B cell (primary cell): ENCODE data around the gene ADRA1B. TPM values are rescaled to one million over a fixed set of nuclear protein-coding genes. Genes with fewer than 3 reads are reported as not detected.

ENCODE experiments used
- ATAC-seq: fragments of 200-7000 bp; cut with Tn5 transposase; one replicate; pipeline ENCODE4 v1.10.0; 2021; ENCODE audit warnings: low read depth, mild to moderate bottlenecking, moderate number of reproducible peaks, moderate library complexity
- CTCF ChIA-PET: fragments of 350-600 bp; sonication (Branson Sonifier 250); formaldehyde crosslinking; loops from one replicate; lab custom pipeline; 2021; ENCODE audit warnings: antibody characterized with exemption, inconsistent platforms; lab: Charles Lee
- POLR2A ChIA-PET: fragments of 350-600 bp; sonication (Branson Sonifier 250); formaldehyde crosslinking; loops from one replicate; lab custom pipeline; 2021; ENCODE audit warnings: antibody characterized with exemption; lab: Charles Lee
- DNase-seq: peaks from one replicate; pipeline ENCODE4 v3.0.0; 2013
- H2AFZ ChIP-seq: 2 replicates; pipeline ENCODE4 v1.6.1; 2012; ENCODE audit warnings: mild to moderate bottlenecking, low read depth, low read length; ENCODE audit not compliant: insufficient read depth, poor library complexity, severe bottlenecking
- H3K27ac ChIP-seq, 2 donors: 1 replicate in 1 of 2; 2 replicates in 1 of 2; pipeline ENCODE4 v1.5.1; 2012 to 2013; ENCODE audit warnings: low read length in 2 of 2, mild to moderate bottlenecking in 2 of 2, moderate library complexity in 1 of 2
- H3K27me3 ChIP-seq, 4 experiments: fragments of 200-600 bp in 1 of 4; sonication (generic) in 1 of 4; replicated peaks in 1 of 4; 1 replicate in 2 of 4; 2 replicates in 2 of 4; pipeline versions ENCODE4 v1.6.1 to v1.7.0; 2013 to 2016; ENCODE audit warnings: low read length in 3 of 4, mild to moderate bottlenecking in 2 of 4, mixed read lengths in 1 of 4, moderate library complexity in 1 of 4; ENCODE audit not compliant: insufficient read depth in 4 of 4, control insufficient read depth in 3 of 4; ENCODE audit errors: control extremely low read depth in 1 of 4
- H3K36me3 ChIP-seq, 2 experiments: replicated peaks in 1 of 2; 1 replicate in 1 of 2; 2 replicates in 1 of 2; pipeline versions ENCODE4 v1.6.1 to v1.7.1; 2013; ENCODE audit warnings: low read length in 1 of 2; ENCODE audit not compliant: insufficient read depth in 2 of 2, control insufficient read depth in 1 of 2; ENCODE audit errors: control extremely low read depth in 1 of 2, extremely low read depth in 1 of 2
- H3K4me1 ChIP-seq, 2 donors: fragments of 200-600 bp in 1 of 2; sonication (generic) in 1 of 2; 1 replicate in 1 of 2; 2 replicates in 1 of 2; pipeline versions ENCODE4 v1.5.1 to v1.6.1; 2013 to 2017; ENCODE audit warnings: low read length in 2 of 2; ENCODE audit not compliant: control insufficient read depth in 2 of 2, insufficient read depth in 2 of 2
- H3K4me2 ChIP-seq: replicated peaks from 2 replicates; pipeline ENCODE3; 2012; ENCODE audit warnings: mild to moderate bottlenecking, low read depth, low read length; ENCODE audit not compliant: poor library complexity, severe bottlenecking
- H3K4me3 ChIP-seq, 5 experiments: fragments of 200-600 bp in 1 of 5; sonication (generic) in 1 of 5; 1 replicate in 3 of 5; 2 replicates in 2 of 5; pipeline versions ENCODE4 v1.5.1 to v1.7.0; 2011 to 2016; ENCODE audit warnings: low read length in 4 of 5, mild to moderate bottlenecking in 4 of 5, low read depth in 2 of 5, control low read depth in 1 of 5, moderate library complexity in 1 of 5; ENCODE audit not compliant: insufficient read depth in 1 of 5; ENCODE audit errors: control extremely low read depth in 1 of 5, extremely low read depth in 1 of 5
- H3K79me2 ChIP-seq: fragments of 200-600 bp; sonication (generic); one replicate; pipeline ENCODE4 v1.6.0; 2016; ENCODE audit warnings: low read length; ENCODE audit not compliant: control insufficient read depth, insufficient read depth
- H3K9ac ChIP-seq: fragments of 200-600 bp; sonication (generic); 2 replicates; pipeline ENCODE4 v1.6.1; 2017; ENCODE audit warnings: mild to moderate bottlenecking, low read length, moderate library complexity
- H3K9me3 ChIP-seq, 3 donors: one replicate each; pipeline versions ENCODE4 v1.6.1 to v1.7.1; 2013; ENCODE audit warnings: low read length in 2 of 3; ENCODE audit not compliant: control insufficient read depth in 2 of 3, insufficient read depth in 1 of 3; ENCODE audit errors: control extremely low read depth in 1 of 3
- H4K20me1 ChIP-seq: 2 replicates; pipeline ENCODE4 v1.6.0; 2012; ENCODE audit warnings: mild to moderate bottlenecking, low read length; ENCODE audit not compliant: insufficient read depth, control insufficient read depth, poor library complexity, severe bottlenecking
- H3K27ac Mint-ChIP-seq: one replicate; pipeline ENCODE4 v1.8.0; 2021; ENCODE audit warnings: mixed read lengths
- H3K27me3 Mint-ChIP-seq: one replicate; pipeline ENCODE4 v1.8.0; 2021; ENCODE audit warnings: mixed read lengths
- H3K4me1 Mint-ChIP-seq: one replicate; pipeline ENCODE4 v1.8.0; 2021; ENCODE audit warnings: mixed read lengths
- H3K4me3 Mint-ChIP-seq: one replicate; pipeline ENCODE4 v1.8.0; 2021; ENCODE audit warnings: mixed read lengths
- H3K9me3 Mint-ChIP-seq: one replicate; pipeline ENCODE4 v1.8.0; 2022; ENCODE audit warnings: mixed read lengths; ENCODE audit not compliant: insufficient read depth
- CTCF ChIP-seq: fragments of 200-600 bp; IDR thresholded peaks from one replicate; pipeline ENCODE4 v1.8.0; 2022; ENCODE audit warnings: antibody characterized with exemption, mild to moderate bottlenecking
- EZH2 ChIP-seq: IDR thresholded peaks from 2 replicates; pipeline ENCODE4 v1.6.1; 2012; ENCODE audit warnings: borderline replicate concordance, low read depth, mild to moderate bottlenecking, moderate library complexity, low read length; ENCODE audit not compliant: insufficient read depth, poor library complexity, severe bottlenecking
- WGBS: methylation state at CpG from one replicate; pipeline ENCODE4 v1.1.5; 2013; ENCODE audit warnings: missing lambda C conversion rate; ENCODE audit not compliant: insufficient coverage; 5-methylcytosine and 5-hydroxymethylcytosine counted together
- intact Hi-C: fragments of 100-400 bp; cut with micrococcal nuclease; formaldehyde crosslinking; loops from one replicate; pipeline ENCODE4 v1.10.0; 2022
- polyA plus RNA-seq: library from polyadenylated mRNA; depleted of rRNA; stranded (reverse); fragments of >200 nt; gene quantifications from 2 replicates; pipeline ENCODE4 v1.2.3, GENCODE V29; 2012
- total RNA-seq, 2 donors: library from RNA; stranded (reverse); fragments of 120-200 nt in 1 of 2; gene quantifications; 1 replicate in 1 of 2; 2 replicates in 1 of 2; pipeline versions ENCODE4 v1.2.3 to v1.2.4, GENCODE V29; 2013 to 2022

ADRA1B gene
- total and polyA plus RNA-seq, 2 donors (not counting 1 experiment from before 2014, with no cell fraction given), result 0.04 TPM; not detected in 1

GRCh38 chr5:159874263-159874662 lies 42.0 kb upstream of the ADRA1B start:
- H3K4me3 Mint-ChIP-seq, result no peak overlapping the region
- Histone ChIP-seq H3K27ac (no peak overlapping the region), H3K4me2 (no peak overlapping the region), H3K27me3 (peaks cover 0 to 8% (median 2%) of the 10 kb centered on the region in 4 experiments), H3K4me1 (no peaks in the 10 kb centered on the region), H2AFZ (no peak overlapping the region), H3K9me3 (no peaks in the 10 kb centered on the region), H3K9ac (no peak overlapping the region), H3K79me2 (no peaks in the 10 kb centered on the region), H3K4me3 (no peak overlapping the region), H3K36me3 (no peaks in the 10 kb centered on the region), H4K20me1 (no peaks in the 10 kb centered on the region)
- H3K9me3 Mint-ChIP-seq, result no peaks in the 10 kb centered on the region
- TF ChIP-seq CTCF (no peak), EZH2 (no peak)
- ATAC-seq (no peak), DNase-seq (no peak)
- H3K27me3 Mint-ChIP-seq, result peaks cover 55% of the 10 kb centered on the region
- no peak overlapping the region for H3K27ac Mint-ChIP-seq
- CTCF ChIA-PET, result interaction anchor here (1.3 kb wide), 1 partner anchor 12 kb away, joined by 3 read pairs; no protein-coding TSS in a partner anchor
- no peaks in the 10 kb centered on the region for H3K4me1 Mint-ChIP-seq
- intact Hi-C loops, result no loop called here
- POLR2A ChIA-PET, result no interaction called here

GRCh38 chr5:159877016-159877415 lies 39.3 kb upstream of the ADRA1B start:
- POLR2A ChIA-PET, result no interaction called here
- CTCF ChIA-PET, result no interaction called here
- H3K27me3 ChIP-seq, result peaks cover 0 to 9% (median 4%) of the 10 kb centered on the region in 4 experiments
- no peaks in the 10 kb centered on the region for H3K4me1 Mint-ChIP-seq
- H3K4me3 Mint-ChIP-seq, result no peak overlapping the region
- H2AFZ ChIP-seq, result no peak overlapping the region
- ATAC-seq (no peak), DNase-seq (no peak)
- H3K4me2 ChIP-seq, result no peak overlapping the region
- TF ChIP-seq EZH2 (no peak), CTCF (no peak)
- no peak overlapping the region for H3K27ac Mint-ChIP-seq
- H3K4me3 ChIP-seq, result no peak overlapping the region
- no peaks in the 10 kb centered on the region for H3K9me3 ChIP-seq
- H3K79me2 ChIP-seq, result no peaks in the 10 kb centered on the region
- no peaks in the 10 kb centered on the region for H4K20me1 ChIP-seq
- H3K27ac ChIP-seq, result no peak overlapping the region
- no peaks in the 10 kb centered on the region for H3K9me3 Mint-ChIP-seq
- intact Hi-C loops, result no loop called here
- no peaks in the 10 kb centered on the region for H3K36me3 ChIP-seq
- no peak overlapping the region for H3K9ac ChIP-seq
- WGBS, result 94% methylated on average over 5 of the region's 8 CpGs
- peaks cover 60% of the 10 kb centered on the region for H3K27me3 Mint-ChIP-seq
- H3K4me1 ChIP-seq, result no peaks in the 10 kb centered on the region
